ENCODE data around the gene MRPS11.
"Not testable (repeated sequence)": the region's sequence is repeated elsewhere in the genome, so short reads cannot be mapped to it uniquely, and the experiment has no call there.

The MRPS11 gene

GRCh38 chr15:88454867-88455810, 12.4 kb upstream of the MRPS11 start:
- POLR2A ChIA-PET: no interaction called here
- 38% methylated on average over 9 of the region's 9 CpGs for WGBS (ENCODE audit: insufficient coverage)
- Histone ChIP-seq H3K4me3 (ENCODE audit: control insufficient read depth in 1 of 7, extremely low read depth in 1 of 7, insufficient read depth in 4 of 7, low read depth in 2 of 7, low read length in 6 of 7) (no peak overlapping the region), H3K4me1 (ENCODE audit: control extremely low read depth in 1 of 4, control insufficient read depth in 4 of 4, insufficient read depth in 4 of 4, low read length in 3 of 4) (peaks cover 0 to 9% (median 3%) of the 10 kb centered on the region in 4 experiments), H3K27ac (ENCODE audit: insufficient read depth in 1 of 2, low read depth in 1 of 2, low read length in 2 of 2, poor library complexity in 1 of 2, severe bottlenecking in 2 of 2) (no peak overlapping the region), H3K36me3 (ENCODE audit: control insufficient read depth in 4 of 4, insufficient read depth in 4 of 4, low read length in 3 of 4) (peaks cover 5 to 25% (median 22%) of the 10 kb centered on the region in 4 experiments), H3K9me3 (ENCODE audit: control extremely low read depth in 1 of 5, control insufficient read depth in 4 of 5, insufficient read depth in 2 of 5, low read depth in 1 of 5, low read length in 4 of 5) (no peaks in the 10 kb centered on the region), H3K27me3 (replicated peaks in 2 of 5; ENCODE audit: control insufficient read depth in 4 of 5, insufficient read depth in 5 of 5, low read length in 4 of 5) (no peaks in the 10 kb centered on the region)
- DNase-seq: peak; percentile 57 to 80 (median 78)
- CTCF ChIA-PET: interaction anchor here (1.3 to 3.5 kb wide), 7 partner anchors 10 to 209 kb away, joined by 5 to 12 read pairs (median 10); no protein-coding TSS in a partner anchor

DNA sequence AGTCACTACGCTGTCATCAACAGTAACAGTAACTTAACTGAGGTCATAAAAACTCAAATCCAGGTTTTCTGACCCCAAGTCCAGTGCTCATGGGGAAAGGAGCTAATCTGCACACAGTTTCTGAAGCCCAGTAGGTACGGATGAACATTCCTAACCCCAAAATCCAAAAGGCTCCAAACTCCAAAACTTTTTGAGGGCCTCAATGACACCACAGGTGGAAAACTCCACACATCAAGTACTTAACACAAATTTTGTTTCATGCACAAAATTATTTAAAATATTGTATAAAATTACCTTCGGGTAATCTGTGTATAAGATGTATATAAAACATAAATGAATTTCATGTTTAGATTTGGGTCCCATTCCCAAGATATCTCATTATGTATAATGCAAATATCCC, 10.8 kb upstream of the MRPS11 start:
- WGBS (ENCODE audit: insufficient coverage): 100% methylated on average over 2 of the region's 3 CpGs
- no peak for DNase-seq
- Histone ChIP-seq H3K9me3 (ENCODE audit: control extremely low read depth in 1 of 5, control insufficient read depth in 4 of 5, insufficient read depth in 2 of 5, low read depth in 1 of 5, low read length in 4 of 5) (no peaks in the 10 kb centered on the region), H3K4me1 (ENCODE audit: control extremely low read depth in 1 of 4, control insufficient read depth in 4 of 4, insufficient read depth in 4 of 4, low read length in 3 of 4) (peaks cover 0 to 9% (median 3%) of the 10 kb centered on the region in 4 experiments), H3K27ac (ENCODE audit: insufficient read depth in 1 of 2, low read depth in 1 of 2, low read length in 2 of 2, poor library complexity in 1 of 2, severe bottlenecking in 2 of 2) (no peak overlapping the region), H3K4me3 (ENCODE audit: control insufficient read depth in 1 of 7, extremely low read depth in 1 of 7, insufficient read depth in 4 of 7, low read depth in 2 of 7, low read length in 6 of 7) (no peak overlapping the region), H3K36me3 (ENCODE audit: control insufficient read depth in 4 of 4, insufficient read depth in 4 of 4, low read length in 3 of 4) (peaks cover 5 to 38% (median 30%) of the 10 kb centered on the region in 4 experiments), H3K27me3 (replicated peaks in 2 of 5; ENCODE audit: control insufficient read depth in 4 of 5, insufficient read depth in 5 of 5, low read length in 4 of 5) (no peaks in the 10 kb centered on the region)
- ChIA-PET POLR2A (no interaction called here), CTCF (interaction anchor here (1.3 to 3.5 kb wide), 4 partner anchors 8 to 211 kb away, joined by 6 to 12 read pairs (median 10); no protein-coding TSS in a partner anchor)

- no peaks in the 10 kb centered on the region for H3K27me3 ChIP-seq (replicated peaks in 2 of 5; ENCODE audit: control insufficient read depth in 4 of 5, insufficient read depth in 5 of 5, low read length in 4 of 5)
- no peak overlapping the region for H3K27ac ChIP-seq (ENCODE audit: insufficient read depth in 1 of 2, low read depth in 1 of 2, low read length in 2 of 2, poor library complexity in 1 of 2, severe bottlenecking in 2 of 2)
- no peak for DNase-seq
- peaks cover 12 to 27% (median 19%) of the 10 kb centered on the region in 4 experiments for H3K4me1 ChIP-seq (ENCODE audit: control extremely low read depth in 1 of 4, control insufficient read depth in 4 of 4, insufficient read depth in 4 of 4, low read length in 3 of 4)
- 88% methylated on average over 1 of the region's 2 CpGs for WGBS (ENCODE audit: insufficient coverage)
- ChIA-PET POLR2A (no interaction called here), CTCF (interaction anchor here (1.0 to 2.4 kb wide), 4 partner anchors 8 to 14 kb away, joined by 3 to 7 read pairs (median 5); no protein-coding TSS in a partner anchor)
- H3K4me3 ChIP-seq (ENCODE audit: control insufficient read depth in 1 of 7, extremely low read depth in 1 of 7, insufficient read depth in 4 of 7, low read depth in 2 of 7, low read length in 6 of 7): no peak overlapping the region
- peaks cover 9 to 56% (median 46%) of the 10 kb centered on the region in 4 experiments for H3K36me3 ChIP-seq (ENCODE audit: control insufficient read depth in 4 of 4, insufficient read depth in 4 of 4, low read length in 3 of 4)
- H3K9me3 ChIP-seq (ENCODE audit: control extremely low read depth in 1 of 5, control insufficient read depth in 4 of 5, insufficient read depth in 2 of 5, low read depth in 1 of 5, low read length in 4 of 5): no peaks in the 10 kb centered on the region
Observed at GRCh38 chr15:88463870-88464532, 3.5 kb upstream of the MRPS11 start.

DNA sequence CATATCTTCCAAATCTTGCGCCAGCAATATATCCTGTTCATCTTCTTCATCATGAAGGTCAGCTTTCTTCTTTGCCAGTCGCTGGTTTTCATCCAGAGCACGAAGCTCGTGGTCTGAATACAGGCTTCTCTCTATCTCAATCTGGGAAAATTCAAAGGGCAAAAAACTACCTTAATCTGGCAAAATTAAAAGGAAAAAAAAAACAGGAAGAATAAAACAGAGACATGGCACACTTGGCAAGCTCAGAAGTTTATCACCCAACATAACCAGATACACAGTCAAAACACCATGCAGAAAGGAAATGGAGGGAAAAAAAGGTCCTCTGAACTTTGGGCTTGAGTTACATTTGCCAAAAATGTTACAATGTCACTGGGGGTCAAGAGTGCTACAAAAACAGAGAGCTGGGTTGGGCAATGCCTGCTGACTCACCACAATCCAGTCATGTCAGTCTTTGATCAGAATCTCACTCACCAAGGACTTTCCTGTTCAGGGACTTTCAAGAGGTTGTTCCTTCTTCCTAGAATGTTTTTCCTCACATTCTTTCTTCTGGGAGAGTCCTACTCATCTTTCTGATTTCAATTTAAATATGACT, 1.8 kb upstream of the MRPS11 start:
- peak in 2 of 3 donors; percentile 6 to 14 for DNase-seq
- H3K4me1 ChIP-seq (ENCODE audit: control extremely low read depth in 1 of 4, control insufficient read depth in 4 of 4, insufficient read depth in 4 of 4, low read length in 3 of 4): peaks cover 12 to 27% (median 19%) of the 10 kb centered on the region in 4 experiments
- 95% methylated on average over 2 of the region's 4 CpGs for WGBS (ENCODE audit: insufficient coverage)
- H3K36me3 ChIP-seq (ENCODE audit: control insufficient read depth in 4 of 4, insufficient read depth in 4 of 4, low read length in 3 of 4): peaks cover 7 to 42% (median 35%) of the 10 kb centered on the region in 4 experiments
- no peaks in the 10 kb centered on the region for H3K27me3 ChIP-seq (replicated peaks in 2 of 5; ENCODE audit: control insufficient read depth in 4 of 5, insufficient read depth in 5 of 5, low read length in 4 of 5)
- peak overlapping the region in 1 of 7 experiments; percentile 79 for H3K4me3 ChIP-seq (ENCODE audit: control insufficient read depth in 1 of 7, extremely low read depth in 1 of 7, insufficient read depth in 4 of 7, low read depth in 2 of 7, low read length in 6 of 7)
- ChIA-PET POLR2A (no interaction called here), CTCF (interaction anchor here (1.4 to 2.4 kb wide), 3 partner anchors 8 to 10 kb away, joined by 3 to 7 read pairs (median 6); no protein-coding TSS in a partner anchor)
- H3K9me3 ChIP-seq (ENCODE audit: control extremely low read depth in 1 of 5, control insufficient read depth in 4 of 5, insufficient read depth in 2 of 5, low read depth in 1 of 5, low read length in 4 of 5): no peaks in the 10 kb centered on the region
- H3K27ac ChIP-seq (ENCODE audit: insufficient read depth in 1 of 2, low read depth in 1 of 2, low read length in 2 of 2, poor library complexity in 1 of 2, severe bottlenecking in 2 of 2): no peak overlapping the region

DNA sequence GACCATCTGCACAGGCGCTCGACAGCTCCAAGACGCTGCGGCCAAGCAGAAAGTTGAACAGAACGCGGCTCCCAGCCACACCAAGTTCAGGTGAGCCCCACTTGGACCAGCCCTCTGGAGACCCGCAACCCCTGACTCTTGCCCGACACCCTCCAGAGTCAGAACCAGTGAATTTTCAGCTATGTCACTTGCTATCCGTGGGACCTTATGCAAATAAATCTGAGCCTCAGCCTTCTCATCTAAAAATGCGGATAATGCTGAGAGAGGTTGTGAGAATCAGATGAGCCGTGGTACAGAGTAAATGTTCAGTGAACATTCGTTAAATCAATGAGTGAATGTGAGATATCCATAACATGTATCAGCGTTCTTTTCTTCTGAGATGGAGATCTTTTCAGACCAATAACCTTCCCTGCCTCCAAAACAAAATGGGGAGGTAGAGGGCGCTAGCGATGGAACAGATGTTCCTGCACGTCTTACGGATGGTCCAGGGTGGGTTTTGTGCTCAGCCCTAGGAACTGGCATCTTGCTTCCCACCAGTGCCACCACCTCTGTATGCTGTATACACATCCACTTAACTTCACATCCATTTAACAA, 524 bp downstream of the MRPS11 start:
- Histone ChIP-seq H3K9me3 (ENCODE audit: control extremely low read depth in 1 of 5, control insufficient read depth in 4 of 5, insufficient read depth in 2 of 5, low read depth in 1 of 5, low read length in 4 of 5) (no peaks in the 10 kb centered on the region), H3K36me3 (ENCODE audit: control insufficient read depth in 4 of 4, insufficient read depth in 4 of 4, low read length in 3 of 4) (peaks cover 3 to 47% (median 26%) of the 10 kb centered on the region in 4 experiments), H3K4me3 (ENCODE audit: control insufficient read depth in 1 of 7, extremely low read depth in 1 of 7, insufficient read depth in 4 of 7, low read depth in 2 of 7, low read length in 6 of 7) (peak overlapping the region; percentile 79 to 99 (median 91)), H3K4me1 (ENCODE audit: control extremely low read depth in 1 of 4, control insufficient read depth in 4 of 4, insufficient read depth in 4 of 4, low read length in 3 of 4) (peaks cover 12 to 27% (median 19%) of the 10 kb centered on the region in 4 experiments), H3K27ac (ENCODE audit: insufficient read depth in 1 of 2, low read depth in 1 of 2, low read length in 2 of 2, poor library complexity in 1 of 2, severe bottlenecking in 2 of 2) (peak overlapping the region; percentile 99 to 100), H3K27me3 (replicated peaks in 2 of 5; ENCODE audit: control insufficient read depth in 4 of 5, insufficient read depth in 5 of 5, low read length in 4 of 5) (no peaks in the 10 kb centered on the region)
- ChIA-PET CTCF (interaction anchor here (1.0 to 2.6 kb wide), 3 partner anchors 9 to 16 kb away, joined by 4 to 8 read pairs (median 4); no protein-coding TSS in a partner anchor), POLR2A (no interaction called here)
- DNase-seq: peak in 2 of 3 donors; percentile 12 to 24
- WGBS (ENCODE audit: insufficient coverage): 4% methylated on average over 14 of the region's 17 CpGs

DNA sequence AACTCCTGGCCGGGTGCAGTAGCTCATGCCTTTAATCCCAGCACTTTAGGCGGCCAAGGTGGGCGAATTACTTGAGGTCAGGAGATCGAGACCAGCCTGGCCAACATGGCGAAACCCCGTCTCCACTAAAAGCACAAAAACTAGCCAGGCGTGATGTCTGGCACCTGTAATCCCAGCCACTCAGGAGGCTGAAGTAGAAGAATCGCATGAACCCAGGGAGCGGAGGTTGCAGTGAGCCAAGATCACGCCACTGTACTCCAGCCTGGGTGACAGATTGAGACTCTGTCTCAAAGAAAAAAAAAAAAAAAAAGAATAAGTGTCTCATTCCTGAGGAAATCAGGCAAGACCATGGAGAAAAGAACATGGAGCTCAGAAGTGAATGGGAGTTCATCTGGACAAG, 1.2 kb downstream of the MRPS11 start:
- DNase-seq; H3K27ac ChIP-seq (ENCODE audit: insufficient read depth in 1 of 2, low read depth in 1 of 2, low read length in 2 of 2, poor library complexity in 1 of 2, severe bottlenecking in 2 of 2); H3K27me3 ChIP-seq (replicated peaks in 2 of 5; ENCODE audit: control insufficient read depth in 4 of 5, insufficient read depth in 5 of 5, low read length in 4 of 5); H3K9me3 ChIP-seq (ENCODE audit: control extremely low read depth in 1 of 5, control insufficient read depth in 4 of 5, insufficient read depth in 2 of 5, low read depth in 1 of 5, low read length in 4 of 5); POLR2A ChIA-PET: not testable (repeated sequence)
- Histone ChIP-seq H3K36me3 (ENCODE audit: control insufficient read depth in 4 of 4, insufficient read depth in 4 of 4, low read length in 3 of 4) (peaks cover 0 to 46% (median 25%) of the 10 kb centered on the region in 4 experiments), H3K4me3 (ENCODE audit: control insufficient read depth in 1 of 7, extremely low read depth in 1 of 7, insufficient read depth in 4 of 7, low read depth in 2 of 7, low read length in 6 of 7) (peak overlapping the region in 3 of 7 experiments; percentile 79 to 99 (median 82)), H3K4me1 (ENCODE audit: control extremely low read depth in 1 of 4, control insufficient read depth in 4 of 4, insufficient read depth in 4 of 4, low read length in 3 of 4) (peaks cover 12 to 27% (median 19%) of the 10 kb centered on the region in 4 experiments)
- CTCF ChIA-PET: interaction anchor here (0.6 to 2.6 kb wide), 3 partner anchors 15 to 156 kb away, joined by 3 to 8 read pairs (median 4); no protein-coding TSS in a partner anchor
- WGBS (ENCODE audit: insufficient coverage): 100% methylated on average over 8 of the region's 10 CpGs

All from common myeloid progenitor, CD34-positive (primary cell).